Measurements from ENCODE around the gene RPRML.

Gene RPRML

DNA sequence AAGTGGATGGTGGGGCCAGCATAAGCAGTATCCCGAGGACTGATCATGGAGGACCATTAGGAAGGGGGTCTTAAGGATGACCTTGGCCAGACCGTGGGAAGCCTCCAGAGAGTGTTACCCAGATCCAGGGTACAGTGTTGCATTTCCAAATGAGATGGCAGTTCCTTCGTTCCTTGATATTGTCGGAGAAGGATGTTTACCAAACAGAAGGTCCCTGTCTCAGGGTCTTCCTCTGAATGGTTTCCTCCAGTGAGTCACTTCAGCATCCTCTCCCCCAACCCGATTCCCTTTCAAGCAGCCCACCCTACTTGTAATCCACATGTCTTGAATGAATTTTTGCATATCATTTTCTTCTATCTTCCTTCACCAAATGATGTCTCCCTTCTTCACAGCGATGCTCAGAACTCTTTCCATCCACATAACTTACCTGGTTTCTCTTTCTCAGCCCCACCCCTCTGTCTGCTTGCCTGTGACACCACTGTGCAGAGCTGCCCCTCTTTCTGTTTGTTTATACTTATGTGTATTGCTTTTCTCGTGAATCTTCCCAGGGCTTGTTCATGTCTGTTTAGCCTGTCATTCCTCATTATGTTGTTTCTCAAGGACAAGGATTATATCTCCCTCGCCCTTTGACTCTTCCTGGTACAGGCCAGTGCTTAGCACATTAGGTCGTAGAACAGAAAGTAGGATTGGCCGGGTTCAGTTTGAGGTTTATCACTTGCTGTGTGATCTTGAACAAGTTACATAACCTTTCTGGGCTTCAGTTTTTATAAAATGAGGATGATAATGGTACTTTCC, 50.4 kb downstream of the RPRML start:
- Mint-ChIP-seq H3K9me3 (no peaks in the 10 kb centered on the region), H3K27me3 (ENCODE audit: low read depth, poor library complexity) (no peaks in the 10 kb centered on the region), H3K4me1 (peaks cover 24% of the 10 kb centered on the region), H3K4me3 (no peak overlapping the region), H3K36me3 (ENCODE audit: low read depth) (peaks cover 28% of the 10 kb centered on the region), H3K27ac (peak overlapping the region; percentile 64)
- DNase-seq: no peak
- TF ChIP-seq, protein P1, sequence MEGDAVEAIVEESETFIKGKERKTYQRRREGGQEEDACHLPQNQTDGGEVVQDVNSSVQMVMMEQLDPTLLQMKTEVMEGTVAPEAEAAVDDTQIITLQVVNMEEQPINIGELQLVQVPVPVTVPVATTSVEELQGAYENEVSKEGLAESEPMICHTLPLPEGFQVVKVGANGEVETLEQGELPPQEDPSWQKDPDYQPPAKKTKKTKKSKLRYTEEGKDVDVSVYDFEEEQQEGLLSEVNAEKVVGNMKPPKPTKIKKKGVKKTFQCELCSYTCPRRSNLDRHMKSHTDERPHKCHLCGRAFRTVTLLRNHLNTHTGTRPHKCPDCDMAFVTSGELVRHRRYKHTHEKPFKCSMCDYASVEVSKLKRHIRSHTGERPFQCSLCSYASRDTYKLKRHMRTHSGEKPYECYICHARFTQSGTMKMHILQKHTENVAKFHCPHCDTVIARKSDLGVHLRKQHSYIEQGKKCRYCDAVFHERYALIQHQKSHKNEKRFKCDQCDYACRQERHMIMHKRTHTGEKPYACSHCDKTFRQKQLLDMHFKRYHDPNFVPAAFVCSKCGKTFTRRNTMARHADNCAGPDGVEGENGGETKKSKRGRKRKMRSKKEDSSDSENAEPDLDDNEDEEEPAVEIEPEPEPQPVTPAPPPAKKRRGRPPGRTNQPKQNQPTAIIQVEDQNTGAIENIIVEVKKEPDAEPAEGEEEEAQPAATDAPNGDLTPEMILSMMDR (IDR thresholded peaks at IDR 0.05): no peak
